Fibroblast of villous mesenchyme (primary cell): Measurements from ENCODE around the gene AXIN1. TPM values are rescaled to one million over a fixed set of nuclear protein-coding genes. Genes with fewer than 3 reads are reported as not detected.

ENCODE experiments used
- DNase-seq: peaks from one replicate; pipeline ENCODE4 v3.0.0-alpha.2; 2010; ENCODE audit warnings: low read depth
- H3K4me3 ChIP-seq: 2 replicates; pipeline ENCODE4 v1.5.1; 2011; ENCODE audit warnings: low read depth, mild to moderate bottlenecking, low read length
- total RNA-seq: library from RNA; depleted of rRNA; stranded (reverse); fragments of >200 nt; gene quantifications from 2 replicates; pipeline ENCODE4 v1.2.3, GENCODE V29; 2012
- TF ChIP-seq, protein P1 (sequence below): IDR thresholded peaks from 2 replicates; pipeline ENCODE4 v1.5.1; 2012; ENCODE audit warnings: low read depth, mild to moderate bottlenecking, low read length; ENCODE audit not compliant: insufficient read depth

AXIN1 gene
- total RNA-seq, 1 donor: 16.4 TPM

- TF ChIP-seq, protein P1, sequence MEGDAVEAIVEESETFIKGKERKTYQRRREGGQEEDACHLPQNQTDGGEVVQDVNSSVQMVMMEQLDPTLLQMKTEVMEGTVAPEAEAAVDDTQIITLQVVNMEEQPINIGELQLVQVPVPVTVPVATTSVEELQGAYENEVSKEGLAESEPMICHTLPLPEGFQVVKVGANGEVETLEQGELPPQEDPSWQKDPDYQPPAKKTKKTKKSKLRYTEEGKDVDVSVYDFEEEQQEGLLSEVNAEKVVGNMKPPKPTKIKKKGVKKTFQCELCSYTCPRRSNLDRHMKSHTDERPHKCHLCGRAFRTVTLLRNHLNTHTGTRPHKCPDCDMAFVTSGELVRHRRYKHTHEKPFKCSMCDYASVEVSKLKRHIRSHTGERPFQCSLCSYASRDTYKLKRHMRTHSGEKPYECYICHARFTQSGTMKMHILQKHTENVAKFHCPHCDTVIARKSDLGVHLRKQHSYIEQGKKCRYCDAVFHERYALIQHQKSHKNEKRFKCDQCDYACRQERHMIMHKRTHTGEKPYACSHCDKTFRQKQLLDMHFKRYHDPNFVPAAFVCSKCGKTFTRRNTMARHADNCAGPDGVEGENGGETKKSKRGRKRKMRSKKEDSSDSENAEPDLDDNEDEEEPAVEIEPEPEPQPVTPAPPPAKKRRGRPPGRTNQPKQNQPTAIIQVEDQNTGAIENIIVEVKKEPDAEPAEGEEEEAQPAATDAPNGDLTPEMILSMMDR: no peak
Observed at GRCh38 chr16:376817-377418, 24.4 kb upstream of the AXIN1 start.

GRCh38 chr16:375927-376816, 23.6 kb upstream of the AXIN1 start:
- no peak overlapping the region for H3K4me3 ChIP-seq
- TF ChIP-seq, protein P1: no peak
- DNase-seq: no peak

More at GRCh38 chr16:376817-377418, 24.4 kb upstream of the AXIN1 start:
- no peak overlapping the region for H3K4me3 ChIP-seq
- no peak for DNase-seq

DNA sequence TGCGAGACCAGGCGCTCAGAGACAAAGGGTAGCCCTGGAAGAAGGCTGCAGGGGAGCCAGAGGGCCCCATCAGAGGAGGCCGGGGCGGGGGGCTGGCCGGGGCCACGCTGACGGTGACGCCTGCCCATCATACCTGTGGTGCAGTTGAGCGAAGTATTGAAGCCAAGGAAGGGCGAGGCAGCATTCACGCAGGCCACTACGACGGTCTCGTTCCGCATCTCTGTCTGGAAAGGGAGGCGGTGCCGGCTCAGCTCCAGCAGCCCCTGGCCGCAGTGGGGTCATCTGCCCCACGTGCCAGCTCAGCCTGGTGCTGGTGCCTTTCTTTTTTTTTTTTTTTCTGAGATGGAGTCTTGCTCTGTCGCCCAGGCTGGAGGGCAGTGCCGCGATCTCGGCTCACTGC, 22.7 kb upstream of the AXIN1 start:
- DNase-seq: no peak
- TF ChIP-seq, protein P1: no peak
- no peak overlapping the region for H3K4me3 ChIP-seq

DNA sequence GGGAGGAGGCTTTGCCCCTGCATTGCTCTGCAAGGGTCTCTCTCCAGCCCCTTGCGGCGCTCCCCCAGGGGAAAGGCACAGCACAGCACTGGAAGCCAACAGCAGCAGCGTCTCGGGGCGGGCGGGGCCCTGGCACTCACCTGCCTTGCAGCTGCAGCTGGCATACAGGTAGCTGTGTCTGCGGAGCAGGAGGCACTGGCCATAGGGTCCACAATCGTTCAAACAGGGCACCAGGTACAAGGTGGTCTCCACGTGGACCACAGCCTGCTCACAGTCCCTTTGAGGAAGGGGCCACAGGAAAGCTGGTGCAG, 22.0 kb upstream of the AXIN1 start:
- no peak overlapping the region for H3K4me3 ChIP-seq
- TF ChIP-seq, protein P1: no peak
- no peak for DNase-seq

GRCh38 chr16:373848-374615, 21.5 kb upstream of the AXIN1 start:
- TF ChIP-seq, protein P1: no peak
- no peak for DNase-seq

GRCh38 chr16:373020-373598, 20.6 kb upstream of the AXIN1 start:
- no peak for DNase-seq

More at GRCh38 chr16:373848-374615, 21.5 kb upstream of the AXIN1 start:
- no peak overlapping the region for H3K4me3 ChIP-seq

More at GRCh38 chr16:373020-373598, 20.6 kb upstream of the AXIN1 start:
- no peak overlapping the region for H3K4me3 ChIP-seq
- TF ChIP-seq, protein P1: no peak
